ENCODE results near the gene CCDC192. TPM values are rescaled to one million over a fixed set of nuclear protein-coding genes. Genes with fewer than 3 reads are reported as not detected.

The CCDC192 gene
- total and polyA plus RNA-seq, 2 donors (not counting 3 experiments of a cell fraction or from before 2014, with no cell fraction given) = not detected

DNA sequence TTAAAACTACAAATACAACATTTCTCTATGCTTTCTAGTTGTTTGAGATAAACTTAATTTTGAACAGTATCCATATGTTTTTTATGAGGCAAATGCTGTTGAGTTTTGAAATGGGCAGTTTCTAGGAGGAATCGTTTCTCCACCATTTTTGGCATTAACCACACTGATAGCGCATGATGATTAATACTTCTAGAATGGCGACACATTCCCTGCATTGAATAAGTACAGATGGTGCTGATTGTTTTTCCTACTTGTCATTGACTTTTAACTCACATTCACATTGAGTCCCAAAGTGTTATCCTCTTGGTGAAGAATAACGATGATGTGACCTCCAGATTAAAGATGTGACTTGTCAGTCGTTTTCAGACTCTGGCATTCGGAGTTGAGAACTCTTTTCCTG, 6.5 kb upstream of the CCDC192 start:
- dilution Hi-C loops (cut with MboI; ENCODE audit: extremely low pct_ligation_motif_present, low sequenced_read_pairs) (no loop called here), intact Hi-C loops (cut with micrococcal nuclease) (no loop called here)
- Histone ChIP-seq H4K20me1 (replicated peaks; ENCODE audit: control insufficient read depth, extremely low read depth, insufficient read depth, low read length) (no peaks in the 10 kb centered on the region), H3K27me3 (ENCODE audit: control insufficient read depth in 2 of 2, insufficient read depth in 2 of 2, low read length in 2 of 2) (peaks cover 5% of the 10 kb centered on the region in 2 experiments), H2AFZ (ENCODE audit: low read depth, low read length) (no peak overlapping the region), H3K9ac (replicated peaks; ENCODE audit: extremely low read depth, insufficient read depth, low read length) (no peak overlapping the region), H3K4me1 (ENCODE audit: control insufficient read depth, extremely low read depth, insufficient read depth, low read length) (no peaks in the 10 kb centered on the region), H3K9me3 (replicated peaks; ENCODE audit: control insufficient read depth, insufficient read depth, low read length) (no peaks in the 10 kb centered on the region), H3K9me1 (replicated peaks; ENCODE audit: control insufficient read depth, extremely low read depth, insufficient read depth, low read length) (no peaks in the 10 kb centered on the region), H3K36me3 (ENCODE audit: control insufficient read depth in 2 of 2, extremely low read depth in 1 of 2, insufficient read depth in 2 of 2, low read length in 2 of 2) (no peaks in the 10 kb centered on the region), H3K79me2 (ENCODE audit: control insufficient read depth, insufficient read depth, low read length) (no peaks in the 10 kb centered on the region), H3K4me3 (replicated peaks in 1 of 3; ENCODE audit: insufficient read depth in 1 of 3, low read depth in 1 of 3, low read length in 3 of 3) (no peak overlapping the region), H3K4me2 (ENCODE audit: insufficient read depth, low read length) (no peak overlapping the region), H3K27ac (ENCODE audit: insufficient read depth, low read depth, low read length) (no peak overlapping the region)
- no peak for DNase-seq (ENCODE audit: low read depth, low spot score)
- TF ChIP-seq JUN (IDR thresholded peaks at IDR 0.05; ENCODE audit: borderline replicate concordance, insufficient read depth, insufficient read length, low read depth) (no peak), GATA2 (IDR thresholded peaks at IDR 0.05; ENCODE audit: insufficient read depth, insufficient read length, low read depth, low read length) (no peak), FOS (IDR thresholded peaks at IDR 0.05; ENCODE audit: borderline replicate concordance, insufficient read depth, low read length) (no peak), EZH2 (IDR thresholded peaks at IDR 0.05; ENCODE audit: borderline replicate concordance, low read depth, low read length, severe bottlenecking) (no peak), POLR2A (IDR thresholded peaks at IDR 0.05; ENCODE audit: low read depth, low read length) (no peak), MYC (IDR thresholded peaks at IDR 0.05; ENCODE audit: low read depth, low read length) (no peak), POLR2AphosphoS5 (IDR thresholded peaks at IDR 0.05; ENCODE audit: insufficient read depth, low read depth, low read length) (no peak)
- TF ChIP-seq, protein P1, sequence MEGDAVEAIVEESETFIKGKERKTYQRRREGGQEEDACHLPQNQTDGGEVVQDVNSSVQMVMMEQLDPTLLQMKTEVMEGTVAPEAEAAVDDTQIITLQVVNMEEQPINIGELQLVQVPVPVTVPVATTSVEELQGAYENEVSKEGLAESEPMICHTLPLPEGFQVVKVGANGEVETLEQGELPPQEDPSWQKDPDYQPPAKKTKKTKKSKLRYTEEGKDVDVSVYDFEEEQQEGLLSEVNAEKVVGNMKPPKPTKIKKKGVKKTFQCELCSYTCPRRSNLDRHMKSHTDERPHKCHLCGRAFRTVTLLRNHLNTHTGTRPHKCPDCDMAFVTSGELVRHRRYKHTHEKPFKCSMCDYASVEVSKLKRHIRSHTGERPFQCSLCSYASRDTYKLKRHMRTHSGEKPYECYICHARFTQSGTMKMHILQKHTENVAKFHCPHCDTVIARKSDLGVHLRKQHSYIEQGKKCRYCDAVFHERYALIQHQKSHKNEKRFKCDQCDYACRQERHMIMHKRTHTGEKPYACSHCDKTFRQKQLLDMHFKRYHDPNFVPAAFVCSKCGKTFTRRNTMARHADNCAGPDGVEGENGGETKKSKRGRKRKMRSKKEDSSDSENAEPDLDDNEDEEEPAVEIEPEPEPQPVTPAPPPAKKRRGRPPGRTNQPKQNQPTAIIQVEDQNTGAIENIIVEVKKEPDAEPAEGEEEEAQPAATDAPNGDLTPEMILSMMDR (IDR thresholded peaks at IDR 0.05; ENCODE audit: extremely low read depth in 1 of 2, insufficient read depth in 1 of 2, low read depth in 1 of 2, low read length in 2 of 2) = no peak
- TF ChIP-seq, protein P2, sequence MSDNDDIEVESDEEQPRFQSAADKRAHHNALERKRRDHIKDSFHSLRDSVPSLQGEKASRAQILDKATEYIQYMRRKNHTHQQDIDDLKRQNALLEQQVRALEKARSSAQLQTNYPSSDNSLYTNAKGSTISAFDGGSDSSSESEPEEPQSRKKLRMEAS (IDR thresholded peaks at IDR 0.05; ENCODE audit: insufficient read depth, insufficient read length) = no peak
- BruUV-seq (replicated peaks) = no TSS peak
- CTCF ChIA-PET = no interaction called here
- POLR2A ChIA-PET = no interaction called here
- no peak for FAIRE-seq

Measured in endothelial cell of umbilical vein (primary cell).